ENCODE data around the gene RAD51B.

- TF ChIP-seq CTCF (IDR thresholded peaks at IDR 0.05): no peak
- TF ChIP-seq POLR2A (IDR thresholded peaks at IDR 0.05): no peak
- no peak for TF ChIP-seq EP300 (IDR thresholded peaks at IDR 0.05)
Measured at GRCh38 chr14:68273413-68273812, 453.8 kb downstream of the RAD51B start.

Measured in tibial nerve (tissue), 4 donors.